ENCODE data around the gene TJP2. TPM values are rescaled to one million over a fixed set of nuclear protein-coding genes. Genes with fewer than 3 reads are reported as not detected.
A peak's percentile ranks its signal among the peaks of the same experiment; 100 is the strongest.

The TJP2 gene
- total RNA-seq, 4 donors from 2014 or later = 200 to 266 (median 232) TPM

GRCh38 chr9:69214939-69215338 is 40.9 kb downstream of the TJP2 start:
- Histone ChIP-seq H3K27ac (peak overlapping the region in 1 of 3 donors; percentile 40), H3K27me3 (no peaks in the 10 kb centered on the region), H3K4me1 (peaks cover 25 to 32% of the 10 kb centered on the region in 2 donors), H3K9me3 (no peaks in the 10 kb centered on the region), H3K4me3 (replicated peaks in 1 of 3) (no peak overlapping the region), H3K36me3 (peaks cover 8 to 10% of the 10 kb centered on the region in 2 donors)
- 92 to 93% methylated on average over 4 of the region's 4 CpGs for WGBS, 2 donors
- no peak for TF ChIP-seq POLR2A (IDR thresholded peaks at IDR 0.05)
- TF ChIP-seq, protein P1, sequence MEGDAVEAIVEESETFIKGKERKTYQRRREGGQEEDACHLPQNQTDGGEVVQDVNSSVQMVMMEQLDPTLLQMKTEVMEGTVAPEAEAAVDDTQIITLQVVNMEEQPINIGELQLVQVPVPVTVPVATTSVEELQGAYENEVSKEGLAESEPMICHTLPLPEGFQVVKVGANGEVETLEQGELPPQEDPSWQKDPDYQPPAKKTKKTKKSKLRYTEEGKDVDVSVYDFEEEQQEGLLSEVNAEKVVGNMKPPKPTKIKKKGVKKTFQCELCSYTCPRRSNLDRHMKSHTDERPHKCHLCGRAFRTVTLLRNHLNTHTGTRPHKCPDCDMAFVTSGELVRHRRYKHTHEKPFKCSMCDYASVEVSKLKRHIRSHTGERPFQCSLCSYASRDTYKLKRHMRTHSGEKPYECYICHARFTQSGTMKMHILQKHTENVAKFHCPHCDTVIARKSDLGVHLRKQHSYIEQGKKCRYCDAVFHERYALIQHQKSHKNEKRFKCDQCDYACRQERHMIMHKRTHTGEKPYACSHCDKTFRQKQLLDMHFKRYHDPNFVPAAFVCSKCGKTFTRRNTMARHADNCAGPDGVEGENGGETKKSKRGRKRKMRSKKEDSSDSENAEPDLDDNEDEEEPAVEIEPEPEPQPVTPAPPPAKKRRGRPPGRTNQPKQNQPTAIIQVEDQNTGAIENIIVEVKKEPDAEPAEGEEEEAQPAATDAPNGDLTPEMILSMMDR (IDR thresholded peaks at IDR 0.05) = no peak
- DNase-seq = no peak
- intact Hi-C loops (cut with DNase I) = no loop called here

DNA sequence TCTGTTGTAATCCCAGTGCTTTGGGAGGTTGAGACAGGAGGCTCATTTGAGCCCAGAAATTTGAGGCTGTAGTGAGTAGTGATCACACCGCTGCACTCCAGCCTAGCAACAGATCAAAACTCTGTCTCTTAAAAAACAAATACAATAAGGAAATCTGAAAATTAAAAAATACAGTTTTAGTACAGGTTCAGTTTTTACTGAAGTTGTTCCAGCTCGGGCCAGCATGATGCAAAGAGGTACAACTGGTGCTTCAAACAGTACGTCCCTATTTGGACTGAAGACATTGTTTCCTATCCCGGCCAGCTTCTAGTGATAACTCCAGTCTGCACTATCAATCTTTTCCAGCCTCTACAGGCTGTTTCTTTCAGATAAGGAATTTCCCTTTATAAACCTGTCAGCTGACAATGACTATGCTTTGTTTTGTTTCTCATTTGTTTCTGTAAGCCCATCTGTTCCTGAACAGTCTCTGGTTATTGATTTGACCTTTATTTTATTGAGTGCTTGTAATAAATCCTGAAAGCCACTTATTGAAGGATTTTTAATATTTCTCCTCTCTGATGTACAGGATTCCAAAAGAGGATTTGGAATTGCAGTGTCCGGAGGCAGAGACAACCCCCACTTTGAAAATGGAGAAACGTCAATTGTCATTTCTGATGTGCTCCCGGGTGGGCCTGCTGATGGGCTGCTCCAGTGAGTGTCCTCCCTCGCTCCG is 41.9 kb downstream of the TJP2 start:
- Histone ChIP-seq H3K27ac (peak overlapping the region in 1 of 3 donors; percentile 40), H3K4me3 (replicated peaks in 1 of 3) (no peak overlapping the region), H3K4me1 (peaks cover 25 to 32% of the 10 kb centered on the region in 2 donors), H3K27me3 (no peaks in the 10 kb centered on the region), H3K9me3 (no peaks in the 10 kb centered on the region), H3K36me3 (peaks cover 11 to 14% of the 10 kb centered on the region in 2 donors)
- intact Hi-C loops (cut with DNase I) = no loop called here
- DNase-seq = no peak
- TF ChIP-seq, protein P1 (IDR thresholded peaks at IDR 0.05) = no peak
- no peak for TF ChIP-seq POLR2A (IDR thresholded peaks at IDR 0.05)
- 89 to 91% methylated on average over 9 of the region's 9 CpGs for WGBS, 2 donors

DNA sequence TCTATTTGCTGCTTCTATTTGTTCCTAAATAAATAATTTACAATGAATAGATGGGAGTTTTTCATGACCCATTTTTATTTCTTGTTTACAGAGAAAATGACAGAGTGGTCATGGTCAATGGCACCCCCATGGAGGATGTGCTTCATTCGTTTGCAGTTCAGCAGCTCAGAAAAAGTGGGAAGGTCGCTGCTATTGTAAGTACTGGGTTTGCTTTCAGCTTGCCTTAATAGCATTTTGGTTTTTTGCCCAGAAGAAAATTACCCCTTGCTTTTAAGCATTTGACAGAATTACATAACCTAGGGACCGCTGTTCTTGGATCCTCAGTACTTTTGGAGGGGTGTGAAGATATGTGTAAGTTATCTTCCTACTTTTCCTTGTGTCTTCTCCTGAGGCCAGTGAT is 44.1 kb downstream of the TJP2 start:
- H3K4me1 ChIP-seq = peaks cover 10 to 20% of the 10 kb centered on the region in 2 donors
- no peak overlapping the region for H3K4me3 ChIP-seq (replicated peaks in 1 of 3)
- no peaks in the 10 kb centered on the region for H3K27me3 ChIP-seq
- intact Hi-C loops (cut with DNase I) = no loop called here
- WGBS, 2 donors = 47 to 48% methylated on average over 3 of the region's 3 CpGs
- TF ChIP-seq POLR2A (IDR thresholded peaks at IDR 0.05) = no peak
- TF ChIP-seq, protein P1 (IDR thresholded peaks at IDR 0.05) = no peak
- H3K27ac ChIP-seq = peak overlapping the region in 2 of 3 donors; percentile 26
- H3K9me3 ChIP-seq = no peaks in the 10 kb centered on the region
- peaks cover 26 to 29% of the 10 kb centered on the region in 2 donors for H3K36me3 ChIP-seq
- no peak for DNase-seq

- TF ChIP-seq, protein P1 (IDR thresholded peaks at IDR 0.05) = no peak
- no peak for TF ChIP-seq POLR2A (IDR thresholded peaks at IDR 0.05)
- WGBS, 2 donors = 97% methylated on average over 40 to 43 of the region's 47 CpGs
- intact Hi-C loops (cut with DNase I) = no loop called here
Observed at GRCh38 chr9:69221036-69221435, 47.0 kb downstream of the TJP2 start.

DNA sequence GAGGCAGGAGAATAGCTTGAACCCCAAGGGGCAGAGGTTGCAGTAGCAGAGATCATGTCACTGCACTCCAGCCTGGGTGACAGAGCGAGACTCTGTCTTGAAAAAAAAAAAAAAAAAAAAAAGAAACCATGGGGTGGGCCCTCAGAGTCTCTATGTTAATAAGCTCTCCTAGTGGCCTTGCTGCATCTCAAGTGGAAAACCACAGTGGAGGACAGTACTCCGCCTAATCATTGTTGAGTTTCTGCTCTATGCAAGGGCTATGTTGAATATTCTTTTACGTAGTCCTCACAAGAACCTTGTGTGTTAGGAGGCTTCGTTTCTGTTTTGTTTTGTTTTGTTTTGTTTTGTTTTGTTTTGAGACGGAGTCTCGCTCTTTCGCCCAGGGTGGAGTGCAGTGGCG is 48.9 kb downstream of the TJP2 start:
- Histone ChIP-seq H3K36me3 (peaks cover 49 to 51% of the 10 kb centered on the region in 2 donors), H3K27ac (peak overlapping the region in 1 of 3 donors; percentile 50), H3K4me1 (peaks cover 5 to 7% of the 10 kb centered on the region in 2 donors), H3K27me3 (no peaks in the 10 kb centered on the region), H3K4me3 (replicated peaks in 1 of 3) (no peak overlapping the region), H3K9me3 (no peaks in the 10 kb centered on the region)
- intact Hi-C loops (cut with DNase I) = no loop called here
- WGBS, 2 donors = 93% methylated on average over 8 of the region's 8 CpGs
- TF ChIP-seq, protein P1 (IDR thresholded peaks at IDR 0.05) = no peak
- TF ChIP-seq POLR2A (IDR thresholded peaks at IDR 0.05) = no peak
- no peak for DNase-seq

More at GRCh38 chr9:69221036-69221435, 47.0 kb downstream of the TJP2 start:
- H3K27me3 ChIP-seq = no peaks in the 10 kb centered on the region
- H3K36me3 ChIP-seq = peaks cover 35 to 40% of the 10 kb centered on the region in 2 donors
- DNase-seq = no peak
- no peak overlapping the region for H3K4me3 ChIP-seq (replicated peaks in 1 of 3)
- H3K4me1 ChIP-seq = peaks cover 5 to 9% of the 10 kb centered on the region in 2 donors
- H3K9me3 ChIP-seq = no peaks in the 10 kb centered on the region
- no peak overlapping the region for H3K27ac ChIP-seq
